ENCODE results near the gene GLI3.

DNA sequence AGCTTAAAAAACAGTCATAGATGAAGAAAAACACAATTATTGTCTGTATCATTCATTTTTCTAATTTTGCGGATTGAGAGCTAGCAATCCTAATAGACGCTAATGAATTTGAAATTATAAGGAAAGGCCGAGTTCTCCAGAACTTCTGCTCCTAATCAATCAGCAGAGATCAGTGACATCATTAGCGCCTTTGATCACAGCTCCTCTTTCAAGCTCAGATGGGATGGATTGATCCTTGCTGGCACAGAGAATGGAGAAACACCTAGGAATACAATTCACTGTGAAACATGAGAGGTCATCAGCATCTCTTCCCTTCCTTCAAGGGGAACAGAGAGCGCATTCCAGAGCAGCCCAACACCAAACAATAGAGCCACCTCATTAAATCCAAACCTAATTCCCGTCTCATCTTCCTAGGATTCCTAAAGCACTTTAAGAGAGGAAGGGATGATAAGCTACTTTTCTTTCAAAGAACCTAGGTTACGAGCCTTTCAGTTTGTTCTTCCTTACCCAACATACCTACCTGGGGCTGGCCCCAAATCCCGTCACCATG is 24.4 kb downstream of the GLI3 start:
- TF ChIP-seq BHLHE40 (IDR thresholded peaks at IDR 0.05; ENCODE audit: borderline replicate concordance) (no peak), SUZ12 (IDR thresholded peaks at IDR 0.05) (no peak), FOXM1 (IDR thresholded peaks at IDR 0.05; ENCODE audit: borderline replicate concordance) (no peak), SP1 (IDR thresholded peaks at IDR 0.05) (no peak), ELF4 (IDR thresholded peaks at IDR 0.05) (no peak), TARDBP (IDR thresholded peaks at IDR 0.05) (no peak), FOXK2 (IDR thresholded peaks at IDR 0.05) (no peak), ARNT (IDR thresholded peaks at IDR 0.05) (no peak), FOXA1 (IDR thresholded peaks at IDR 0.05) (no peak), ZNF384 (IDR thresholded peaks at IDR 0.05) (no peak), NFRKB (IDR thresholded peaks at IDR 0.05) (no peak), HDGF (IDR thresholded peaks at IDR 0.05; ENCODE audit: borderline replicate concordance) (no peak), PKNOX1 (IDR thresholded peaks at IDR 0.05) (no peak)
